ENCODE data around the gene PAK5. TPM values are rescaled to one million over a fixed set of nuclear protein-coding genes. Genes with fewer than 3 reads are reported as not detected.

Gene PAK5
- polyA plus RNA-seq, 1 donor (not counting 4 experiments of a cell fraction or from before 2014, with no cell fraction given): not detected

DNA sequence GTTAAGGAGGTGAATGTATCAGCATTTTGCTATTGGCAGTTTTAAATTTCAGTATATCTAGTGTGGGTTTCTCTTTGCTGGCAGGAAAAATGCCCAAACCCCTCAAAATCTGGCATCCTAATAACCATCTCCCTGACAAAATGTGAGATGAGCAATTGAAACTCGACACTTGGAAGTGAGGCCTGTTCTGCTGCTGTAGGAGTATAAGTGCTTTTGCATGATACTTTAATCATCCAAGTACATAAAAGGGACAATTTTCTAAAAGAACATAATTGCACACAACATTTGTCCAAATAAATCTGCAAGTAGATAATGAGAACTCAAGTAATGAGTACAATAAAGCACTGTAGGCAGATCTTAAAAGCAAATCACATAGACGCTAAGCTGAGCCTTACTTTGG, 288.0 kb downstream of the PAK5 start:
- no peaks in the 10 kb centered on the region for H4K20me1 ChIP-seq (ENCODE audit: control insufficient read depth, extremely low read depth, insufficient read depth, low read length)
- no peak overlapping the region for H2AFZ ChIP-seq (ENCODE audit: control insufficient read depth, low read length)
- H3K4me3 ChIP-seq (ENCODE audit: control insufficient read depth in 2 of 3, extremely low read depth in 1 of 3, insufficient read depth in 2 of 3, low read depth in 1 of 3, low read length in 3 of 3): no peak overlapping the region
- TF ChIP-seq, protein P1, sequence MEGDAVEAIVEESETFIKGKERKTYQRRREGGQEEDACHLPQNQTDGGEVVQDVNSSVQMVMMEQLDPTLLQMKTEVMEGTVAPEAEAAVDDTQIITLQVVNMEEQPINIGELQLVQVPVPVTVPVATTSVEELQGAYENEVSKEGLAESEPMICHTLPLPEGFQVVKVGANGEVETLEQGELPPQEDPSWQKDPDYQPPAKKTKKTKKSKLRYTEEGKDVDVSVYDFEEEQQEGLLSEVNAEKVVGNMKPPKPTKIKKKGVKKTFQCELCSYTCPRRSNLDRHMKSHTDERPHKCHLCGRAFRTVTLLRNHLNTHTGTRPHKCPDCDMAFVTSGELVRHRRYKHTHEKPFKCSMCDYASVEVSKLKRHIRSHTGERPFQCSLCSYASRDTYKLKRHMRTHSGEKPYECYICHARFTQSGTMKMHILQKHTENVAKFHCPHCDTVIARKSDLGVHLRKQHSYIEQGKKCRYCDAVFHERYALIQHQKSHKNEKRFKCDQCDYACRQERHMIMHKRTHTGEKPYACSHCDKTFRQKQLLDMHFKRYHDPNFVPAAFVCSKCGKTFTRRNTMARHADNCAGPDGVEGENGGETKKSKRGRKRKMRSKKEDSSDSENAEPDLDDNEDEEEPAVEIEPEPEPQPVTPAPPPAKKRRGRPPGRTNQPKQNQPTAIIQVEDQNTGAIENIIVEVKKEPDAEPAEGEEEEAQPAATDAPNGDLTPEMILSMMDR (optimal IDR thresholded peaks at IDR 0.05 in 1 of 3, IDR thresholded peaks at IDR 0.05 in 1 of 3, conservative IDR thresholded peaks at IDR 0.05 in 1 of 3; ENCODE audit: extremely low read depth in 1 of 3, insufficient read depth in 2 of 3, low read length in 3 of 3): no peak
- TF ChIP-seq EZH2 (IDR thresholded peaks at IDR 0.05; ENCODE audit: low read length): no peak
- FAIRE-seq (no peak), DNase-seq (ENCODE audit: low read depth, low spot score) (no peak)
- H3K9me3 ChIP-seq (ENCODE audit: control insufficient read depth, low read depth, low read length): no peaks in the 10 kb centered on the region
- no peaks in the 10 kb centered on the region for H3K27me3 ChIP-seq (ENCODE audit: control insufficient read depth, extremely low read depth, insufficient read depth, low read length)
- H3K36me3 ChIP-seq (ENCODE audit: control insufficient read depth in 2 of 2, extremely low read depth in 1 of 2, insufficient read depth in 2 of 2, low read length in 2 of 2): no peaks in the 10 kb centered on the region
- no peak overlapping the region for H3K4me2 ChIP-seq (ENCODE audit: control insufficient read depth, extremely low read depth, insufficient read depth, low read depth, low read length)
- H3K9me1 ChIP-seq (ENCODE audit: control insufficient read depth, extremely low read depth, insufficient read depth, low read length): no peaks in the 10 kb centered on the region
- H3K27ac ChIP-seq (ENCODE audit: control insufficient read depth, insufficient read depth, low read length): no peak overlapping the region
- no peaks in the 10 kb centered on the region for H3K4me1 ChIP-seq (ENCODE audit: control insufficient read depth, extremely low read depth, insufficient read depth, low read length)
- H3K79me2 ChIP-seq (ENCODE audit: control insufficient read depth, insufficient read depth, low read length): no peaks in the 10 kb centered on the region
- dilution Hi-C loops (cut with MboI; ENCODE audit: extremely low pct_ligation_motif_present, low sequenced_read_pairs): no loop called here
- no peak overlapping the region for H3K9ac ChIP-seq (ENCODE audit: control insufficient read depth, extremely low read depth, insufficient read depth, low read length)

DNA sequence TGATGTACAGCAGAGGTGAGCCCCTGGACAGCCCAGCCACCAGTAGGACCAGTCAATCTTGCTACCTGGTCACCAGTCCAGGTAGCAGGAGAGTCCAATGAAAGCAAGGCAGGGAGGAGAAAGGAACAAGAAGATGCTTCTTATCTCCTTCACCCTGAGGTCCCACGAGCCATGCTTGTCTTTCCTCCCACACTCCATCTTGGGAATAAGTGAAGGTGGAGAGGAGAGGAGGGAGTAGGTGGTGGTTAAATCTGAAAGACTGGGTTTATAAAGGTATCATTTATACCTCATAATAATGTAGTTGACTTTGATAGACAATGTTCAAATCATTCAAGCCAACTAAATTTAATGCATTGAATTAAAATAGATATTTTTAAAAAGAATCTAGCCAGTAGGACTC, 288.6 kb downstream of the PAK5 start:
- H3K79me2 ChIP-seq (ENCODE audit: control insufficient read depth, insufficient read depth, low read length): no peaks in the 10 kb centered on the region
- FAIRE-seq (no peak), DNase-seq (ENCODE audit: low read depth, low spot score) (no peak)
- H3K27me3 ChIP-seq (ENCODE audit: control insufficient read depth, extremely low read depth, insufficient read depth, low read length): no peaks in the 10 kb centered on the region
- no peak overlapping the region for H3K4me2 ChIP-seq (ENCODE audit: control insufficient read depth, extremely low read depth, insufficient read depth, low read depth, low read length)
- no peaks in the 10 kb centered on the region for H4K20me1 ChIP-seq (ENCODE audit: control insufficient read depth, extremely low read depth, insufficient read depth, low read length)
- H2AFZ ChIP-seq (ENCODE audit: control insufficient read depth, low read length): no peak overlapping the region
- no peak overlapping the region for H3K9ac ChIP-seq (ENCODE audit: control insufficient read depth, extremely low read depth, insufficient read depth, low read length)
- H3K36me3 ChIP-seq (ENCODE audit: control insufficient read depth in 2 of 2, extremely low read depth in 1 of 2, insufficient read depth in 2 of 2, low read length in 2 of 2): no peaks in the 10 kb centered on the region
- H3K27ac ChIP-seq (ENCODE audit: control insufficient read depth, insufficient read depth, low read length): no peak overlapping the region
- no peaks in the 10 kb centered on the region for H3K9me1 ChIP-seq (ENCODE audit: control insufficient read depth, extremely low read depth, insufficient read depth, low read length)
- H3K4me3 ChIP-seq (ENCODE audit: control insufficient read depth in 2 of 3, extremely low read depth in 1 of 3, insufficient read depth in 2 of 3, low read depth in 1 of 3, low read length in 3 of 3): no peak overlapping the region
- no peaks in the 10 kb centered on the region for H3K9me3 ChIP-seq (ENCODE audit: control insufficient read depth, low read depth, low read length)
- dilution Hi-C loops (cut with MboI; ENCODE audit: extremely low pct_ligation_motif_present, low sequenced_read_pairs): no loop called here
- TF ChIP-seq, protein P1 (optimal IDR thresholded peaks at IDR 0.05 in 1 of 3, IDR thresholded peaks at IDR 0.05 in 1 of 3, conservative IDR thresholded peaks at IDR 0.05 in 1 of 3; ENCODE audit: extremely low read depth in 1 of 3, insufficient read depth in 2 of 3, low read length in 3 of 3): no peak
- TF ChIP-seq EZH2 (IDR thresholded peaks at IDR 0.05; ENCODE audit: low read length): no peak
- H3K4me1 ChIP-seq (ENCODE audit: control insufficient read depth, extremely low read depth, insufficient read depth, low read length): no peaks in the 10 kb centered on the region
